Cardiac fibroblast (primary cell): ENCODE measurements around the gene CLEC16A.

Experiments
- DNase-seq, 2 donors: peaks; one replicate each; pipeline versions ENCODE4 v3.0.0 to v3.0.0-alpha.2; 2010; ENCODE audit warnings: low read depth in 2 of 2
- H3K4me3 ChIP-seq, 2 donors: replicated peaks in 1 of 2; 1 replicate in 1 of 2; 2 replicates in 1 of 2; pipeline ENCODE4 v1.5.1; 2011; ENCODE audit warnings: low read depth in 2 of 2, low read length in 2 of 2, mild to moderate bottlenecking in 2 of 2, moderate library complexity in 1 of 2
- TF ChIP-seq, protein P1 (sequence below): IDR thresholded peaks from one replicate; pipeline ENCODE4 v1.5.1; 2011; ENCODE audit warnings: low read depth, mild to moderate bottlenecking, low read length, inconsistent platforms

The CLEC16A gene

DNA sequence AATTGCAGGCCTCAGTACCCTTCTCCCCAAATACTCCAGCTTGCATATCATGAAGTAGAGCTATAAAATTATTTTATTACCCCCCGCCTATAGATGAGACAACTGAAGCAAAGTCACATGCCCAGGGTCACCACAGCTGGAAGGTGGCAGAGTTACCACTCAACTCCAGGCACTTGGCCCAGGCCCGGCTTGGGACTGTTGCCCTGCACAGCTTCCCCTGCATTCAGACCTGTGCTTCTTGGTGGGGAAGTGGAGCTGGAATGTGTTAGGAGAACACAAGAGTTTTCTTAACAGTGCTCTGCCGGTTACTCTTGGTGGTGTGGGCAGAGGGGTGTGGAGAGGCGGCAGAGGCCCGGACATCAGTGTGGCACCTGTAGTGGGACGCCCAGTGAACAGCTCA, 162.4 kb downstream of the CLEC16A start:
- no peak overlapping the region for H3K4me3 ChIP-seq
- no peak for DNase-seq
- TF ChIP-seq, protein P1, sequence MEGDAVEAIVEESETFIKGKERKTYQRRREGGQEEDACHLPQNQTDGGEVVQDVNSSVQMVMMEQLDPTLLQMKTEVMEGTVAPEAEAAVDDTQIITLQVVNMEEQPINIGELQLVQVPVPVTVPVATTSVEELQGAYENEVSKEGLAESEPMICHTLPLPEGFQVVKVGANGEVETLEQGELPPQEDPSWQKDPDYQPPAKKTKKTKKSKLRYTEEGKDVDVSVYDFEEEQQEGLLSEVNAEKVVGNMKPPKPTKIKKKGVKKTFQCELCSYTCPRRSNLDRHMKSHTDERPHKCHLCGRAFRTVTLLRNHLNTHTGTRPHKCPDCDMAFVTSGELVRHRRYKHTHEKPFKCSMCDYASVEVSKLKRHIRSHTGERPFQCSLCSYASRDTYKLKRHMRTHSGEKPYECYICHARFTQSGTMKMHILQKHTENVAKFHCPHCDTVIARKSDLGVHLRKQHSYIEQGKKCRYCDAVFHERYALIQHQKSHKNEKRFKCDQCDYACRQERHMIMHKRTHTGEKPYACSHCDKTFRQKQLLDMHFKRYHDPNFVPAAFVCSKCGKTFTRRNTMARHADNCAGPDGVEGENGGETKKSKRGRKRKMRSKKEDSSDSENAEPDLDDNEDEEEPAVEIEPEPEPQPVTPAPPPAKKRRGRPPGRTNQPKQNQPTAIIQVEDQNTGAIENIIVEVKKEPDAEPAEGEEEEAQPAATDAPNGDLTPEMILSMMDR = no peak

- TF ChIP-seq, protein P1 = no peak
- peak; percentile 40 to 70 for DNase-seq
- no peak overlapping the region for H3K4me3 ChIP-seq
Measured at GRCh38 chr16:11107780-11108465, 163.6 kb downstream of the CLEC16A start.

DNA sequence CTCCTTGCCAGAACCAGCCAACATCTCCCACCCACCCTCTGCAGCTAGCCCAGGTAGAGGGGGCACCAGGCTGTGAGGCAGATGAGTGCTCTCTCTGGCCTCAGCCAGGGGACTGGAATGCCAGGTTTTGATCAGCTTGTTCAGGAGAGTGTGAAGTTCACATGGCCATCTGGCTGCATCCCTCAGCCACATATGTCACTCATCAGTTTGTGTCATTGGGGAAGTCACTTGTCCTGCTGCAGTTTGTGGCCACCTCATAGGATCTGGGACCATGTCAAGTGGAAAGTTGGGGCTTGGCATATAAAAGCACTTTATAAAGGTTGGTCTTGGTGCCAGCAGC, 164.1 kb downstream of the CLEC16A start:
- TF ChIP-seq, protein P1 = no peak
- no peak for DNase-seq
- no peak overlapping the region for H3K4me3 ChIP-seq

GRCh38 chr16:11109566-11109965, 165.2 kb downstream of the CLEC16A start:
- H3K4me3 ChIP-seq = no peak overlapping the region
- DNase-seq = no peak
- TF ChIP-seq, protein P1 = no peak

DNA sequence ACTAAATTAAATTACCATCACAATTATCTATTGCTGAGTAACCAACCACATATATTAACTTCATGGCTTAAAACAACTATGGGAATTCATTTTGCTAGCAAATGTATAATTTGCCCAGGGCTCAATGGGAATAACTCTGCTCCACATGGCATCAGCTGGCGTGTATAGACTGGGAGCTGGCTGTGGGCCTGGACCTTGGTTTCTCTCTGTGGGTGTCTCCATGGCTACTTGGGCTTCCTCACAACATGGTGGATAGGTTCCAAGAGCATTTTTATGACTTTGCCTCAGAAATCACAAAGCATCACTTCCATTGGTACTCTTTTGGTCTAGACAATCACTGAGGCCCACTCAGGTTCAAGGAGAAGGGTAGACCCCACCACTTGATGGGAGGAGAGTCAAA, 166.8 kb downstream of the CLEC16A start:
- no peak overlapping the region for H3K4me3 ChIP-seq
- TF ChIP-seq, protein P1 = no peak
- no peak for DNase-seq

- DNase-seq = no peak
- TF ChIP-seq, protein P1 = no peak
Measured at GRCh38 chr16:11111856-11112634, 167.7 kb downstream of the CLEC16A start.

More at GRCh38 chr16:11111856-11112634, 167.7 kb downstream of the CLEC16A start:
- no peak overlapping the region for H3K4me3 ChIP-seq
